Endothelial cell of umbilical vein (primary cell): ENCODE data around the gene DEFB131B.
"Not testable (repeated sequence)": the region's sequence is repeated elsewhere in the genome, so short reads cannot be mapped to it uniquely, and the experiment has no call there.

Experiments used
- CTCF ChIP-seq, 2 donors: IDR thresholded peaks; 1 replicate in 1 of 2; 2 replicates in 1 of 2; pipeline ENCODE4 v1.5.1; 2011; ENCODE audit warnings: low read length in 2 of 2, mild to moderate bottlenecking in 2 of 2, moderate library complexity in 2 of 2, control low read depth in 1 of 2, inconsistent platforms in 1 of 2, low read depth in 1 of 2; ENCODE audit not compliant: insufficient read depth in 1 of 2; ENCODE audit errors: extremely low read depth in 1 of 2
- EZH2 ChIP-seq: IDR thresholded peaks from 2 replicates; pipeline ENCODE4 v1.6.1; 2012; ENCODE audit warnings: borderline replicate concordance, low read depth, mild to moderate bottlenecking, moderate library complexity, low read length, inconsistent platforms; ENCODE audit not compliant: severe bottlenecking
- JUN ChIP-seq: IDR thresholded peaks from 2 replicates; pipeline ENCODE4 v1.6.1; 2011; ENCODE audit warnings: borderline replicate concordance, low read depth; ENCODE audit not compliant: insufficient read length, insufficient read depth
- MAX ChIP-seq: IDR thresholded peaks from 2 replicates; pipeline ENCODE4 v1.6.1; 2011; ENCODE audit not compliant: insufficient read depth, insufficient read length
- MYC ChIP-seq: IDR thresholded peaks from one replicate; pipeline ENCODE4 v1.6.1; 2011; ENCODE audit warnings: mild to moderate bottlenecking, low read depth, low read length
- POLR2A ChIP-seq: IDR thresholded peaks from 2 replicates; pipeline ENCODE4 v1.6.1; 2012; ENCODE audit warnings: low read depth, mild to moderate bottlenecking, control low read depth, low read length
- POLR2AphosphoS5 ChIP-seq: IDR thresholded peaks from 2 replicates; pipeline ENCODE4 v1.6.1; 2012; ENCODE audit warnings: low read depth, mild to moderate bottlenecking, control low read depth, low read length, moderate library complexity; ENCODE audit not compliant: insufficient read depth

- not testable (repeated sequence) for TF ChIP-seq EZH2; CTCF (IDR thresholded peaks at IDR 0.05; ENCODE audit: extremely low read depth in 1 of 2, insufficient read depth in 1 of 2, low read depth in 1 of 2, low read length in 2 of 2); POLR2A; JUN; POLR2AphosphoS5; MYC; MAX
Measured at GRCh38 chr11:71829686-71830085, 48.6 kb upstream of the DEFB131B start.
